Esophagus squamous epithelium (tissue), 4 donors: Measurements from ENCODE around the gene HAUS7.

ENCODE experiments used
- CTCF ChIP-seq, 6 experiments: fragments of 450-650 bp in 4 of 6; fragments of 200-600 bp in 2 of 6; sonication (generic) in 2 of 6; IDR thresholded peaks; one replicate each; pipeline ENCODE4 v1.5.1; 2016 to 2019; ENCODE audit warnings: antibody characterized with exemption in 6 of 6, mild to moderate bottlenecking in 4 of 6, moderate library complexity in 4 of 6
- POLR2A ChIP-seq, 4 donors: fragments of 450-650 bp; IDR thresholded peaks; one replicate each; pipeline ENCODE4 v1.6.1; 2017; ENCODE audit warnings: antibody characterized with exemption in 4 of 4, mild to moderate bottlenecking in 4 of 4, moderate library complexity in 3 of 4

- TF ChIP-seq CTCF (IDR thresholded peaks at IDR 0.05) (no peak), POLR2A (IDR thresholded peaks at IDR 0.05) (no peak)
Measured at GRCh38 chrX:153420851-153421599, 49.4 kb downstream of the HAUS7 start.
